Fibroblast of the conjunctiva (primary cell): Measurements from ENCODE around the gene STX11.
"Not testable (repeated sequence)": the region's sequence is repeated elsewhere in the genome, so short reads cannot be mapped to it uniquely, and the experiment has no call there.

Source experiments
- DNase-seq: peaks from one replicate; pipeline ENCODE4 v3.0.0-alpha.2; 2010; ENCODE audit warnings: low read depth

The STX11 gene

DNA sequence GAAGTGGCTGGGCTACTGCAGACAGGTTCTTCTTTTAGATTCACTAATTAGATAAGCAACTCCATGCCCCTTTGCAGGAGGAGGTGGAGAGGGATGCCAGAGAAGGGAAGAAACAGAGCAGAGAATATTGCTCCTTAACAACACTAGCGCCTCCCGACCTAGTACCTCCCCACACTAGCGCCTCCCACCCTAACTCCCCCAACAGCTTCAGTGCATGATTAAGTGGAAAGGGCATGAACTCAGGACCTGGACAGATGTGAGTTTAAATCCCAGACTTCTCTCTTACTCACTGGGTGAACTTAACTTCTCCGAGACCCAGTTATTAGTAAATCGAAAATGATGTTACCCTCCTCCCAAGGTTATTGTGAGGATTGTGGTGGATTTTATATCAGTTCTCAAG, 25.7 kb downstream of the STX11 start:
- DNase-seq = no peak

DNA sequence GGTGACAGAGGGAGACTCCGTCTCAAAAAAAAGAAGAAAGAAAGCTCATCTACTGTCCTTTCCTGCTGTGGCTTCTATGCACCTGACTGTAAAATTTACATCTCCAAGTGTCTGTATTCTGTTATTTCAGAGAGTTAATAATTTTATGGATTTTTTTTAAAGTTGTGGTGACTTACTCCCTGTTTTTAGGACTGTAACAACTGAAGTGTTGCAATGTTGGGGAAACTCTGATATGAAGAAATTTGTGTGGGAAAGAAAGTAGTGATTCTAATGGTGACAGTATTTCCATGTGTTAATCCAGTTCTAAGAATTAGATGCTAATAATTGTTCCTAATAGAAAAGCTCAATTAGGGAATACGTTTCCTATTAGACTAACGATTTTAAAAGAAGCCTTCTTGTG, 27.4 kb downstream of the STX11 start:
- DNase-seq = no peak

DNA sequence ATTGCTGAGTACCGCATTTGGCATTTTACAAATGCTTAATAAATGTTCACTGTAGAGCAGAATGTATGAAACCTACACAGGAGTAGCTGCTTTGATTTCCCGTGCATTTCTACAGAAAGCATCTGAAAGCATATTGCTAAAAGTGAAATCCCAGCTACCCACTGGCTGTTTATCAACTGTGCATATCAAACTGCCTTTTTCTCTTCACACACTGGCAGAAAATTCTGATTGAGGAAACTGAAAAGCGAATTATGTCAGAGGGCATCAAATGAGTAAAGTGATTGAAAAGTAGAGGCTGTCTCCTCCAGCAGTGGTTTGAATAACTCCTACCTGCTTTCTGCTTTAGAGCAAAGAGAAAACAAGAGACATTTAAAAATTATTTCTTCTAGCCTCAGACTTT, 28.0 kb downstream of the STX11 start:
- DNase-seq = no peak

DNA sequence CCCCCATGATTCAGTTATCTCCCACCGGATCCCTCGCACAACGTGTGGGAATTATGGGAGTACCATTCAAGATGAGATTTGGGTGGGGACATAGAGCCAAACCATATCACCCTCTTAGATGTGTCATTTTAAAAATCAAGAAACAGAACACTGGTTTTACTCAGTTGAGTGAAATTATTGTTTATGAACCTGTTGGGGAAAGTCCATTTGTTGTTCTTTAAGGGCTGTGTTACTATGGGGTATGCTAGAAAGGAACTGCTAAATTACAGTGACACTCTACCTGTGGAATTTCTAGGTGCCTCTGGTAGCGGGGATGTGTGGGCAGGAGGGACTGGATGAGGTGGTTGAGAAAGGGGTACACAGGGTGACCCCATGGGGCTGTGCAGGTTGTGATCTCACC, 28.9 kb downstream of the STX11 start:
- no peak for DNase-seq

DNA sequence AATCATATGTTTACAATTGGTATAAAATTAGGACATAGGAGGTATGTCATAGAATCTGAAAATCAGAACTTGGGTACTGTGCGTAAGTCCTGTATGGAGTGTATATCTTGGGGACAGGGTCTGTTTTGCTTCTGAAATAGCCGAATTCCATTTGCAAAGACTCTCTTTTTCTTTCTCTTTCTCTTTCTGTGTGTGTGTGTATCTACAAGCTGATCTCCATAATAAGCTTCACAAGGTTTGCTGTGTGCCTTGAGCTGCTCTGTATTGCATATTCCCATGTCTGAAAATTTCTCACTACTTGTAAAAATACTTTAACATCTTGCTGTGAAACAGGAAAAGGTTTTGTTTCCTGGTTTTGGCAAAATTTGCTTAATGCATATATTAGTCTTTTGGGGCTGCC, 29.5 kb downstream of the STX11 start:
- DNase-seq = no peak

DNA sequence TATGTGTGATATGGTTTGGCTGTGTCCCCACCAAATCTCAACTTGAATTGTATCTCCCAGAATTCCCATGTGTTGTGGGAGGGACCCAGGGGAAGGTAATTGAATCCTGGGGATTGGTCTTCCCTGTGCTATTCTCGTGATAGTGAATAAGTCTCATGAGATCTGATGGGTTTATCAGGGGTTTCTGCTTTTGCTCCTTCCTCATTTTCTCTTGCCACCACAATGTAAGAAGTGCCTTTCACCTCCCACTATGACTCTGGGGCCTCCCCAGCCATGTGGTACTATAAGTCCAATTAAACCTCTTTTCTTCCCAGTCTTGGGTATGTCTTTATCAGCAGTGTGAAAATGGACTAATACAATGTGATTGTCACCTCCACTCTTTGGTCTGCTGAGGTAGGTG, 30.0 kb downstream of the STX11 start:
- not testable (repeated sequence) for DNase-seq

DNA sequence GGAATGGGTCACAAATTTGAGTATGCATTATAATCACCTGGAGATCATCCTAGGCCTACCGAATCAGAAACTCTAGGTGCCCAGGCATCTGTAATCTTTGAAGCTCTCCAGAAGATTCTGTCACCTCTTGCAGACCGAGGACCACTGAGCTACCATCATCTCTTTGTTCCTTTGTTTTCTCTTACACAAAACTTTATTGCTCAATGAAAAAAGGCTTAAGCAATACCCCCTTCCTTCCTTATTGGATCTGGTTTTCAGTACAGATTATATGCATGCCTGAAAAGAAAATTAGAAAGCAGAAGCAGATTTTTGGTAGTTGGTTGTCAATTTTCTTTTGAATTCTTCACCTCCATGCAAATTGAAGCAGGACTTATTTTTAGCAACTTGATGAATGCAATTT, 31.3 kb downstream of the STX11 start:
- no peak for DNase-seq

DNA sequence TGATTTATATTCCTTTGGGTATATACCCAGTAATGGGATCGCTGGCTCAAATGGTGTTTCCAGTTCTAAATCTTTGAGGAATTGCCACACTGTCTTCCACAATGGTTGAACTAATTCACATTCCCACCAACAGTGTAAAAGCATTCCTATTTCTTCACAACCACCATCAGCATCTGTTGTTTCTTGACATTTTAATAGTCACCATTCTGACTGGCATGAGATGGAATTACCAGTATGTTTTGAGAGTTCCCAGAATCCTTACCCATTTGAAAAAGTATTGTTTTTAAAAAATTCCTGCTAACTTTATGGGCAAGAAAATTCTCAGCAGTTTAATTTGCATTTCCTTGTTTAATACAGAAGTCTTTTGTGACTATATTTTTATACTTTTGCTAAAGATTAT, 33.9 kb downstream of the STX11 start:
- DNase-seq = not testable (repeated sequence)

DNA sequence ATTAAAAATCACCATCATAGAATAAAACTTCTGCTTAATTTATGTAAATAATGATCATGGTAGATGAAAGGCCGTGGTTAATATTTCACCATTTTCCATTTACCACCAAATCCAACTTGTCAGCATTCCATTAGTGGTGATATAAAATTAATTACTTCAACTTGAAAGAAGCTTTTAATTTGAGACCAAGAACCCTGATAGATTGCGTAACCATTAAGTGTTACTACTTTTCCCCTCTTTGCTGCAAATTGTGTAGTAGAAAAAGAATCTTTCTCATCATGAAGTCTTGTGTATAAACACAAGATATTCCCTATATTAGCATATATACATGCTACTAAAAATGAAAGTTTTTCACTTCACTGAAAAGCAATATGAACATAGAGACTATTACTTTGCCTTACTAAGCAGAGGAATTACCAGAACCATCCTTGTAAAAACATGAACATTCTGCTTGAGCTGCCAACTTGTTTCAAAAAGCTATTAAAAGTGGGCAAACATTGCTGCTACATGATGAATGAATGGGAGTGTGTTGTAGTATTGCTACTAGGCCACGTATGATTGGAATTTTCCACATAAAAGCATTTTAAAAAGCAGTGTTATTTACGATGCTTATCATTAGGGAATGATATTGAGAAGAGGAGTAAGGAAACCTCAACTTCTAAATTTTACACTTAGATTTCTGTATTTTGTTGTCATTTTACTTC, 35.0 kb downstream of the STX11 start:
- DNase-seq = no peak

DNA sequence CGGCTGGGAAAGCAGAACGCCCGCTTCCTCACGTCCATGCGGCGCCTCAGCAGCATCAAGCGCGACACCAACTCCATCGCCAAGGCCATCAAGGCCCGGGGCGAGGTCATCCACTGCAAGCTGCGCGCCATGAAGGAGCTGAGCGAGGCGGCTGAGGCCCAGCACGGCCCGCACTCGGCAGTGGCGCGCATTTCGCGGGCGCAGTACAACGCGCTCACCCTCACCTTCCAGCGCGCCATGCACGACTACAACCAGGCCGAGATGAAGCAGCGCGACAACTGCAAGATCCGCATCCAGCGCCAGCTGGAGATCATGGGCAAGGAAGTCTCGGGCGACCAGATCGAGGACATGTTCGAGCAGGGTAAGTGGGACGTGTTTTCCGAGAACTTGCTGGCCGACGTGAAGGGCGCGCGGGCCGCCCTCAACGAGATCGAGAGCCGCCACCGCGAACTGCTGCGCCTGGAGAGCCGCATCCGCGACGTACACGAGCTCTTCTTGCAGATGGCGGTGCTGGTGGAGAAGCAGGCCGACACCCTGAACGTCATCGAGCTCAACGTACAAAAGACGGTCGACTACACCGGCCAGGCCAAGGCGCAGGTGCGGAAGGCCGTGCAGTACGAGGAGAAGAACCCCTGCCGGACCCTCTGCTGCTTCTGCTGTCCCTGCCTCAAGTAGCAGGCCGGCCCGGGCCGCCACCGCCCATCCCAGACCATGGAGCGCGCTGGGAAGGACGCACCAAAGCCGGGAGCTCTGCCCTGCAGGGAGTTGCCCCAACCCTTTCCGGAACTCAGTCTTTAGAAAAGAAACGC, 36.7 kb downstream of the STX11 start:
- no peak for DNase-seq

DNA sequence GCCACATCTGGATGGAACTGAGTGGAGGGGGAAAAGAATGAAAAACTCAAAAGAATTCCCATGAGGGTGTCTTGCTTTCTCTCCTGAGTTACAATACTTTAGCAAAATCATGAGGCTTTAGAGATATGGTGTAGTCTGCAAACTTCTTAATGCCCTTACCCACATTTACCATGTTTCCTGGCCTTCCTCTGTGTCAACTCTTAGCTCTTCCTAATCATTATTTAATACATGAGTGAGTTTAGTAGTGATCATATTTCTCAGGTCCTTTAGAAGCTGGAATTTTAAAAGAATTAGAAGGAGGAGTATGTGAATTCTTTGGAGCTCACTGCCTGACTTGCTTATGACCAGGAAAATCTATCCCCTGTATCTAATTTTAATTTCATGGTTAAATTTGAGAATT, 39.0 kb downstream of the STX11 start:
- no peak for DNase-seq

DNA sequence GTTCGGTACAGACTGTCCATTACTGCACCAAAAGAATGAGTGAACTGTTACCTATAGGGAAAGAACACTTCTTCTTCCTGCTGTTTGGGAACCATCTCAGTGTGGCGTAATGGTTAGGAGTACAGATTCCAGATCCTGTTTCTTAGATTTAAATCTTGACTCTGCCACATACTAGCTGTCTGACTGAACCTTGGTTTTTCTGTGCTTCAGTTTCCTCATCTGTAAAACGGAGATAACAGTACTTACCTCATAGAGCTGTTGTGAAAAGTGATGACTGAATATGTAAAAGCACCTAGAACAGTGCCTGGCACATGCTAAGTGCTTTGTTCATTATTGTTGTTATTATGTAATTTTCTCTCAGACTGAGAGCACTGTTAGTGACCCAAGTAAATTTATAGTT, 39.8 kb downstream of the STX11 start:
- no peak for DNase-seq

DNA sequence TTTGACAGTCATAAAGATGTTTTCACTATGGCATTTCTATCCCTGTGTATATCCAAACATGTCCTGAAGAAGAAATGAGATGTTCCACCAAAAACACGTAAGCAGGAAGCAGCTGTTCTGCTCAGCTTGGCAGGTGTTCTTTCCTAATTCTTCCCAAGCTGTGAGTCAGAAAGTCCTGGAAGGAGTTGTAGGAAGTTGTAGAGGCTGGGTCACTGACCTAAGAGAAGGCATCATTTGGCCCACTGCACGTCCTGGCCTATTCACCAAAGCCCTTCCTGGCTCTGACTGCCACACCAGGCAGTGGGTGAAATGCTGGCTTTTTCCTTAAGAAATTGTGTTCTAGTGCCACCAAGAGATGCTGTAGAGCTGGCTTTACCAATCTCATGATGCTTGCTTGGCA, 40.3 kb downstream of the STX11 start:
- DNase-seq = peak; percentile 3

DNA sequence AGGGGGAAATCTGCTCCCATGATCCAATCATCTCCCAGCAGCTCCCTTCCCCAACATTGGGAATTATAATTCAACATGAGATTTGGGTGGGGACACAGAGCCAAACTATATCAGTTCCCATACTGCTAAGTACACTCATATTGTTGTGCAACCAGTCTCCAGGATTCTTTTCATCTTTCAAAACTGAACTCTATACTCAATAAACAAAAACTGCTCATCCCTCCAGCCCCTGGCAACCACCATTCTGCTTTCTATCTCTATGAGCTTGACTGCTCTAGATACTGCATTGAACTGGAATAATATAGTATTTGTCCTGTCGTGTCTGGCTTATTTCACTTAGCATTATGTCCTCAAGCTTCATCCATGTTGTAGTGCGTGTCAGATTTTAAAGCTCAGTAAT, 42.9 kb downstream of the STX11 start:
- DNase-seq = no peak

DNA sequence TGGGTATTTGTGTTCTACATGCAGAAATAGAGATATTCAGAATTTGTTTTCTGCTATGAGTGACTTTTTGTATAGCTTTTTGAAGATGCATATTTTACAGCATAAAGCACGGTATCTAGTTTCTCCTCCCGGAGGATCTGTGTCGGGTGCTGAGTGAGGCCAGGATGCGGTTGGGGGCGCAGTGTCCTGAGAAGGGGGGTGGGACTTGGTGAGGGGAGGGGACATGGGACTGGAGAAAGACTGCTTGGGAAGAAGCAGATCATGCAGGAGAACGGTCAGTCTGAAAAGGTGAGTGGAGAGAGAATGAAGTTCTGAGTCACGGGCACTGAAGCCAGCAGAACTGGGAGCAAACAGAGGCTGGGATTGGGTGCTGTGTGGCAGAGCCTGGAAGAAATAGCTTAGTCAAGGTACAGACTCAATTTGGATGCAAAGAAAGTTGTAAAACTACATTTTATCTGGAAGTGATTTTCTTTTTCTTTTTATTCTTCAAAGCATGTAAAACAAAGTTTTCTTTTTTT, 44.0 kb downstream of the STX11 start:
- DNase-seq = no peak

DNA sequence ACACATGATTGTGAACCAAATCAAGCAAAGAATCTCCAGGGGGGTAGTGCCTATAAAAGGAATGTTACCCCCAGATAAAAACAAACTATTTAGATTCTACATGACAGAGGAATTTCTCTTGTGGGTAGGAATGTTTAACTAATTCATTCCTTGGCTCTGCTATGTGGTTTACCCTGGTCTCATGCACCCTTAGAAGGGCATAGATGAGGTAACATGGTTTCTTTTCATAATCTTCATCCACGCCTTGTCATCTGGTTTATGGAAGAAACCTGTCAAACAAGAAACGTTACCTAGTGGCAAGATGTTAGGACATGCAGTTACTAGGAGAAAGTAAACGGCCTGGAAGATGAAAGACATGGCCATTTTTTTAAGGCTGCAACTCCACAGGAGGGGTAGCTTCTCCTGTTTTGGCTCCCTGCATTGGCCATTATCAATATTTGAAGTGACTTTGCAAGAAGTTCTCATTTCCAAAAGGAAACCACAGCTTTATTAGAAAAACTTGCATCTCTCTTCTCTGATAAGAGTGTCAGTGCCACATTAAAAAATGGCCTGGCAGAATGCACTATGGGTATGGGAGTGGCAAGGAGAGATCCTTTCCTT, 45.5 kb downstream of the STX11 start:
- DNase-seq = no peak

DNA sequence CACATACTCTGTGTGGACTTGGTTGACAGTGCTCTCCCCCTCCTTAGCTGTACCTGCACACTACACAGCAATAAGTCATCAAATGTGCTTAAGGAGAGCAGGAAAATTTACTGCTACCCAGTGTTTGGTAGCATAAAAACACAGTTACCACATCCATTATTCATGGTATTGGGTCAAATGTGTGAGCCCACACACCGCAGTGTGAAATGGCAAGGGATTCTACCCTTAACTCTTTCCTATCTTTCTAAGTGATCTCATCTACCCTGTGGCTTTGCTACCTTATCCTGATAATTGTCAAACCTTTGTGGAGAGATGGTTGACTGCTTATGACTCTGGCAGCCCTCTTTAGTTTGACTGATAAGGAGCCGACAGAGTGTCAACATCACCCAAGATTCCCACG, 47.6 kb downstream of the STX11 start:
- no peak for DNase-seq

DNA sequence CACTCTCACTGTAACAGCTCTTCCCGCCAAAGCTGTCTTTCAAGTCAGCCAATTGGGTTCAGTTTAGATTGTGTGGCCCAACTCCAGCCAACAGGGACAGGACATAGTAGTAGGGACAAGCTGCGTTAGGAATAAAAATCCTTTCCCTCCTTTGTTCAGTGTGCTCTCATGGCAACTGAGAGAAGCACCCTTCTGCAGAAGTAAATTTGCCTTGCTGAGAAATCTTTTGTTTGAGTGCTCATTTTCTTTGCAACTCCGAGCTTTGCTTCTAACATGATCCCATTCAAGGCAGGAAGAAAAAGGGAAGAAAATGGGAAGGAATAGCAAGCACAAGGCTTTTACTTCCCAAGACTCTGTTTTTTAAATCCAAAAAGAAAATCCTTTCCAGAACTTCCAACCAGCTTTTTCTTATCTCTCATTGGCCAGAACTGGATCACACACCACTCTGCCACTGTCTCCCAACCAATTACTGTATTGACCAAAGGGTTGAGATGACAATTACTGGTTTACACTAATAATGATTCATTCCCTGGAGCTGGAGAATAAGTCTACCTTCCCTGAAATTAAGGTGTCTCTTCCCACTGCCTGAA, 52.7 kb downstream of the STX11 start:
- no peak for DNase-seq

DNA sequence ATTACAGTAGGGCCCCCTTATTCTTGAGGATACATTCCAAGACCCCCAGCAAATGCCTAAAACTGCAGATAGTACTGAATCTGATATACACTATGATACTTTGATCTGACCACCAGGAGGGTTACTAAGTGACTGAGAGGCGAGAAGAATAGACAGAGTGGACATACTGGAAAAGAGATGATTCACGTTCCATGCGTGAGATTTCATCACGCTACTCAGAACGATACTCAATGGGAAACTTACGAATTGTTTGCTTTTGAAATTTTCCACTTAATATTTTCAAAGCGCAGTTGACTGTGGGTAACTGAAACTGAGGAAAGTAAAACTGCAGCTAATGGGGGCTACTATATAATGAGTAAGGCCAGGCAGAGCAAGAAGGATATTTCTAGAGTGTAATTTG, 60.8 kb downstream of the STX11 start:
- no peak for DNase-seq

DNA sequence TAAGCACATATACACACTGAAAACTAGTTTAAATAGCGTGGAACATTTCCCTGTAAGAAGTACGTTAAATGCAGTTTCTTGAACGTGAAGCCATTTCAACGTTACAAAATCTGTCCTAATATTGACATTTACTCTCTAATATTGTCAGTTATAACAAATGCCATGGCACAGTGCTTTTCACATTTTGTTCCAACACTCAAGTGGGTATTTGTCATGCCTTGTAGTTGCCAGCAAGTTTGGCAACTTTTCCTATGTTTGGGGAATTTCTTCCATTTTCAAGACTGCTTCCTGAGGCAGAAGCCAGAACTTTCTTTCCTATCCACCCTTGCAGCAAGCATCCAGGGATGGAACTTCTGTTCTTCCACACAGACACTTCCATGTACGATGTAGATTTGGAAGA, 63.0 kb downstream of the STX11 start:
- no peak for DNase-seq

DNA sequence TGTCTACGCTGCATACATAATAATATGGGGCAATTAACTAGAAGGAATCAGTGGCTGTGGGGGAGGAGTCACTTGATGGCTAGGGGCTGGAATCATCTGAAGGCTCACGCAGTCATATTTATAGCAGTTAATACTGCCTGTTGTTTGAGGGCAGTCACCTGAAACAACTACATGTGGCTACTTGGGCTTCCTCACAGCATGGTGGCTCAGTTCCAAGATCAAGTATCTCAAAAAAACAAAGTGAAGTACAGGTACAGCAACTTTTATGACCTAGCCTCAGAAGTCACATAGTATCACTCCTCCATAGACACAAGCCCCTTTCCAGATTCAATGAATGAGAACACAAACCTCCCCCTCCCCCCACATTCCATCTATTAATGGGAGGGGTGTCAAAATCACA, 63.7 kb downstream of the STX11 start:
- DNase-seq = no peak

DNA sequence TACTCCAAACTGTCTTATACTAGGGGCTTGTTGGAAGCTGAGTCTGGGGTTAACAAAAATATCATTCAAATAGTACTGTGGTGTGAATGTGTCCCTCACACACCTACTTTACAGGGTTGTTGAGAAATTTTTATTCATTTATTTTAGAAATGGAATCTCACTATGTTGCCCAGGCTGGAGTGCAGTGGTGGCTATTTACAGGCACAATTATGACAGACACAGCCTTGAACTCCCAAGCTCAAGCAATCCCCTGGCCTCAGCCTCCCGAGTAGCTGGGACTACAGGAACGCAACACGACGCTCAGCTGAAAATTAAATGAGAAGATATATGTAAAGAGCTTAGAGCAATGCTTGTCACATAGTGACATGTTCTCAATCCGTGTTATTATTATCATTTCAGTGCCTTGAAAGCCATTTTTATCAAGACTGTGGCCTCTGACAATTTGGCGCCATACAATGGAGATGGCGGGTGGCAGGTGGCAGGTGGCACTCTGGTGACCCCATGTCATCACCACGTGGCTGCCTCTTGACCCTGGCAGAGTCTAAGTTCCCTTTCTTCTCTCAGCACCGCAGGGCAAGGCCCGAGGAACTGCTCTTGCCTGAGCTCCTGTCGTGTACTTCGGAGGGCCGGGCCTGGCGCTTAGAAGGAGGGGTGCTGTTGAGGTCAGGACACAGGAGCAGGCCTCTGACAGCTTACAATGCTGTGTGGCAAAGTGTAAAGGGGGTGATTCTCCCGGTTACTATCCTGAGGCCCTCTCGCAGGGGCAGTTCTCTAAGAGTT, 64.5 kb downstream of the STX11 start:
- DNase-seq = no peak
